Ureter (tissue), 1 donor: ENCODE data around the gene PAPSS2. TPM values are rescaled to one million over a fixed set of nuclear protein-coding genes. Genes with fewer than 3 reads are reported as not detected.
"Not testable (repeated sequence)": the region's sequence is repeated elsewhere in the genome, so short reads cannot be mapped to it uniquely, and the experiment has no call there.

Source experiments
- DNase-seq: peaks from one replicate; pipeline ENCODE4 v3.0.0-alpha.2; 2020; ENCODE audit warnings: low spot score
- total RNA-seq: library from RNA; stranded (reverse); gene quantifications from one replicate; pipeline ENCODE4 v1.2.4, GENCODE V29; 2023
- donor health status: DM: yes; HTN: yes; CAD: no.

The PAPSS2 gene
- 11.7 TPM for total RNA-seq

GRCh38 chr10:87659571-87660483 is at the start of gene PAPSS2:
Gene PAPSS2, plus strand, starts transcription at chr10:87659878. Its CDS starts 104 bp downstream, at chr10:87659982.
- DNase-seq: peak; percentile 59

GRCh38 chr10:87611341-87611740 is 48.3 kb upstream of the PAPSS2 start:
- DNase-seq: not testable (repeated sequence)

GRCh38 chr10:87612115-87612514 is 47.6 kb upstream of the PAPSS2 start:
- no peak for DNase-seq

- DNase-seq: no peak
Measured at GRCh38 chr10:87613751-87614150, 45.9 kb upstream of the PAPSS2 start.

- DNase-seq: no peak
Measured at GRCh38 chr10:87615856-87616255, 43.8 kb upstream of the PAPSS2 start.

GRCh38 chr10:87617503-87617902 is 42.2 kb upstream of the PAPSS2 start:
- DNase-seq: no peak

GRCh38 chr10:87618566-87619423 is 40.9 kb upstream of the PAPSS2 start:
- no peak for DNase-seq

GRCh38 chr10:87619705-87620104 is 40.0 kb upstream of the PAPSS2 start:
- no peak for DNase-seq

GRCh38 chr10:87621440-87621839 is 38.2 kb upstream of the PAPSS2 start:
- not testable (repeated sequence) for DNase-seq

GRCh38 chr10:87622314-87623004 is 37.2 kb upstream of the PAPSS2 start:
- DNase-seq: no peak

GRCh38 chr10:87623191-87623590 is 36.5 kb upstream of the PAPSS2 start:
- DNase-seq: no peak

GRCh38 chr10:87625661-87626060 is 34.0 kb upstream of the PAPSS2 start:
- no peak for DNase-seq

- no peak for DNase-seq
Measured at GRCh38 chr10:87626422-87626892, 33.2 kb upstream of the PAPSS2 start.

GRCh38 chr10:87630171-87630570 is 29.5 kb upstream of the PAPSS2 start:
- no peak for DNase-seq

- no peak for DNase-seq
Measured at GRCh38 chr10:87632454-87632853, 27.2 kb upstream of the PAPSS2 start.

GRCh38 chr10:87634311-87634710 is 25.4 kb upstream of the PAPSS2 start:
- DNase-seq: no peak

GRCh38 chr10:87635498-87636312 is 24.0 kb upstream of the PAPSS2 start:
- no peak for DNase-seq

GRCh38 chr10:87636313-87636915 is 23.3 kb upstream of the PAPSS2 start:
- DNase-seq: no peak

GRCh38 chr10:87639493-87639892 is 20.2 kb upstream of the PAPSS2 start:
- DNase-seq: no peak

GRCh38 chr10:87640043-87640442 is 19.6 kb upstream of the PAPSS2 start:
- DNase-seq: no peak

- no peak for DNase-seq
Measured at GRCh38 chr10:87642486-87642885, 17.2 kb upstream of the PAPSS2 start.
